Measurements from ENCODE around the gene SIPA1. TPM values are rescaled to one million over a fixed set of nuclear protein-coding genes. Genes with fewer than 3 reads are reported as not detected.

SIPA1 gene
- total RNA-seq, 1 donor from 2014 or later, result 45.3 TPM

GRCh38 chr11:65643971-65644370 is 6.1 kb downstream of the SIPA1 start:
- no peak for DNase-seq (ENCODE audit: low read depth, low spot score)

GRCh38 chr11:65644837-65645236 is 6.9 kb downstream of the SIPA1 start:
- no peak for DNase-seq (ENCODE audit: low read depth, low spot score)

- no peak for DNase-seq (ENCODE audit: low read depth, low spot score)
Measured at GRCh38 chr11:65645710-65646109, 7.8 kb downstream of the SIPA1 start.

- no peak for DNase-seq (ENCODE audit: low read depth, low spot score)
Measured at GRCh38 chr11:65646288-65646957, 8.5 kb downstream of the SIPA1 start.

GRCh38 chr11:65646958-65647701 is 9.2 kb downstream of the SIPA1 start:
- no peak for DNase-seq (ENCODE audit: low read depth, low spot score)

GRCh38 chr11:65648997-65649493 is 11.1 kb downstream of the SIPA1 start:
- no peak for DNase-seq (ENCODE audit: low read depth, low spot score)

GRCh38 chr11:65649656-65650546 is 12.0 kb downstream of the SIPA1 start:
- no peak for DNase-seq (ENCODE audit: low read depth, low spot score)

- DNase-seq (ENCODE audit: low read depth, low spot score), result no peak
Measured at GRCh38 chr11:65650547-65651338, 12.8 kb downstream of the SIPA1 start.

- no peak for DNase-seq (ENCODE audit: low read depth, low spot score)
Measured at GRCh38 chr11:65651339-65651588, 13.4 kb downstream of the SIPA1 start.

- no peak for DNase-seq (ENCODE audit: low read depth, low spot score)
Measured at GRCh38 chr11:65651589-65652510, 13.9 kb downstream of the SIPA1 start.

GRCh38 chr11:65652511-65653228 is 14.8 kb downstream of the SIPA1 start:
- DNase-seq (ENCODE audit: low read depth, low spot score), result peak; percentile 74

GRCh38 chr11:65653229-65654225 is 15.6 kb downstream of the SIPA1 start:
- no peak for DNase-seq (ENCODE audit: low read depth, low spot score)

- DNase-seq (ENCODE audit: low read depth, low spot score), result no peak
Measured at GRCh38 chr11:65654375-65655349, 16.8 kb downstream of the SIPA1 start.

GRCh38 chr11:65655570-65656332 is 17.9 kb downstream of the SIPA1 start:
- no peak for DNase-seq (ENCODE audit: low read depth, low spot score)

GRCh38 chr11:65657426-65657825 is 19.5 kb downstream of the SIPA1 start:
- DNase-seq (ENCODE audit: low read depth, low spot score), result no peak

Data from pulmonary artery endothelial cell (primary cell).